ENCODE measurements around the gene SDF2L1. TPM values are rescaled to one million over a fixed set of nuclear protein-coding genes. Genes with fewer than 3 reads are reported as not detected.

Gene SDF2L1
- total RNA-seq, 2 experiments from 2014 or later, result 78.7 to 79.1 TPM

- peaks cover 27% of the 10 kb centered on the region for H3K4me1 Mint-ChIP-seq
- no peaks in the 10 kb centered on the region for H3K27me3 Mint-ChIP-seq
- no peak for DNase-seq
- ATAC-seq, result no peak
- H3K9me3 Mint-ChIP-seq (ENCODE audit: low read depth), result no peaks in the 10 kb centered on the region
- H3K36me3 Mint-ChIP-seq, result peaks cover 16% of the 10 kb centered on the region
- peak overlapping the region; percentile 88 for H3K4me3 Mint-ChIP-seq
- H3K27ac Mint-ChIP-seq, result no peak overlapping the region
- CTCF ChIA-PET, result interaction anchor here (0.8 kb wide), 1 partner anchor 21 kb away, joined by 3 read pairs; the partner anchor contains the start of gene YDJC
Measured at GRCh38 chr22:21650280-21650679, 8.2 kb downstream of the SDF2L1 start.

GRCh38 chr22:21650823-21651520, 8.9 kb downstream of the SDF2L1 start:
- H3K27me3 Mint-ChIP-seq, result no peaks in the 10 kb centered on the region
- H3K9me3 Mint-ChIP-seq (ENCODE audit: low read depth), result no peaks in the 10 kb centered on the region
- H3K36me3 Mint-ChIP-seq, result peaks cover 14% of the 10 kb centered on the region
- peak overlapping the region; percentile 87 for H3K27ac Mint-ChIP-seq
- no peak for DNase-seq
- peaks cover 28% of the 10 kb centered on the region for H3K4me1 Mint-ChIP-seq
- H3K4me3 Mint-ChIP-seq, result peak overlapping the region; percentile 88
- peak; percentile 7 for ATAC-seq
- CTCF ChIA-PET, result interaction anchor here (0.9 to 3.2 kb wide), 3 partner anchors 9 to 21 kb away, joined by 3 to 44 read pairs (median 28); partner anchors contain the start of genes SDF2L1 and YDJC

- CTCF ChIA-PET, result interaction anchor here (0.9 to 3.2 kb wide), 4 partner anchors 9 to 22 kb away, joined by 3 to 44 read pairs (median 16); partner anchors contain the start of genes CCDC116, SDF2L1 and YDJC
- H3K36me3 Mint-ChIP-seq, result peaks cover 14% of the 10 kb centered on the region
- no peaks in the 10 kb centered on the region for H3K27me3 Mint-ChIP-seq
- ATAC-seq, result peak; percentile 35
- peaks cover 31% of the 10 kb centered on the region for H3K4me1 Mint-ChIP-seq
- DNase-seq, result peak; percentile 52
- no peaks in the 10 kb centered on the region for H3K9me3 Mint-ChIP-seq (ENCODE audit: low read depth)
- H3K27ac Mint-ChIP-seq, result peak overlapping the region; percentile 87
- H3K4me3 Mint-ChIP-seq, result peak overlapping the region; percentile 88
Measured at GRCh38 chr22:21651521-21652009, 9.5 kb downstream of the SDF2L1 start.

- Mint-ChIP-seq H3K27me3 (no peaks in the 10 kb centered on the region), H3K4me1 (peaks cover 32% of the 10 kb centered on the region), H3K9me3 (ENCODE audit: low read depth) (no peaks in the 10 kb centered on the region), H3K4me3 (peak overlapping the region; percentile 88), H3K27ac (peak overlapping the region; percentile 87), H3K36me3 (peaks cover 11% of the 10 kb centered on the region)
- peak; percentile 94 for DNase-seq
- peak; percentile 99 for ATAC-seq
- CTCF ChIA-PET, result interaction anchor here (1.0 to 3.2 kb wide), 4 partner anchors 10 to 22 kb away, joined by 4 to 44 read pairs (median 16); partner anchors contain the start of genes CCDC116, SDF2L1 and YDJC
Measured at GRCh38 chr22:21652010-21652546, 10.0 kb downstream of the SDF2L1 start.

GRCh38 chr22:21652547-21653545, 10.7 kb downstream of the SDF2L1 start:
- CTCF ChIA-PET, result interaction anchor here (0.9 to 3.2 kb wide), 5 partner anchors 11 to 23 kb away, joined by 4 to 44 read pairs (median 5); partner anchors contain the start of genes CCDC116, PPIL2, SDF2L1 and YDJC

GRCh38 chr22:21657020-21657359, 14.9 kb downstream of the SDF2L1 start:
- CTCF ChIA-PET, result interaction anchor here (0.9 to 2.1 kb wide), 5 partner anchors 10 to 295 kb away, joined by 3 to 11 read pairs (median 6); partner anchors contain the start of genes PPM1F, SDF2L1 and YDJC
- peak overlapping the region; percentile 59 for H3K4me3 Mint-ChIP-seq
- H3K4me1 Mint-ChIP-seq, result peaks cover 25% of the 10 kb centered on the region
- DNase-seq (no peak), ATAC-seq (no peak)
- peak overlapping the region; percentile 82 for H3K27ac Mint-ChIP-seq
- H3K9me3 Mint-ChIP-seq (ENCODE audit: low read depth), result no peaks in the 10 kb centered on the region
- H3K36me3 Mint-ChIP-seq, result peaks cover 5% of the 10 kb centered on the region
- H3K27me3 Mint-ChIP-seq, result no peaks in the 10 kb centered on the region

More at GRCh38 chr22:21652547-21653545, 10.7 kb downstream of the SDF2L1 start:
- ATAC-seq, result no peak
- DNase-seq, result no peak
- peaks cover 34% of the 10 kb centered on the region for H3K4me1 Mint-ChIP-seq
- H3K36me3 Mint-ChIP-seq, result peaks cover 11% of the 10 kb centered on the region
- peak overlapping the region; percentile 88 for H3K4me3 Mint-ChIP-seq
- H3K27me3 Mint-ChIP-seq, result no peaks in the 10 kb centered on the region
- H3K9me3 Mint-ChIP-seq (ENCODE audit: low read depth), result no peaks in the 10 kb centered on the region
- peak overlapping the region; percentile 87 for H3K27ac Mint-ChIP-seq

- Mint-ChIP-seq H3K4me1 (peaks cover 25% of the 10 kb centered on the region), H3K9me3 (ENCODE audit: low read depth) (no peaks in the 10 kb centered on the region), H3K27me3 (no peaks in the 10 kb centered on the region), H3K4me3 (peak overlapping the region; percentile 80), H3K36me3 (peaks cover 5% of the 10 kb centered on the region), H3K27ac (peak overlapping the region; percentile 82)
- CTCF ChIA-PET, result interaction anchor here (0.9 to 3.4 kb wide), 11 partner anchors 9 to 295 kb away, joined by 3 to 17 read pairs (median 6); partner anchors contain the start of genes PPM1F, SDF2L1 and YDJC
- DNase-seq, result peak; percentile 85
- peak; percentile 96 for ATAC-seq
Measured at GRCh38 chr22:21657360-21658032, 15.4 kb downstream of the SDF2L1 start.

GRCh38 chr22:21659864-21660525, 17.9 kb downstream of the SDF2L1 start:
- CTCF ChIA-PET, result interaction anchor here (0.8 to 3.4 kb wide), 3 partner anchors 8 to 18 kb away, joined by 3 to 17 read pairs (median 11); partner anchors contain the start of gene SDF2L1
- no peaks in the 10 kb centered on the region for H3K27me3 Mint-ChIP-seq

GRCh38 chr22:21660904-21661303, 18.8 kb downstream of the SDF2L1 start:
- H3K4me3 Mint-ChIP-seq, result no peak overlapping the region
- CTCF ChIA-PET, result interaction anchor here (3.2 to 3.4 kb wide), 2 partner anchors 15 to 19 kb away, joined by 11 to 17 read pairs; partner anchors contain the start of gene SDF2L1
- peaks cover 29% of the 10 kb centered on the region for H3K4me1 Mint-ChIP-seq
- H3K27me3 Mint-ChIP-seq, result no peaks in the 10 kb centered on the region
- H3K27ac Mint-ChIP-seq, result no peak overlapping the region
- ATAC-seq (no peak), DNase-seq (no peak)
- H3K9me3 Mint-ChIP-seq (ENCODE audit: low read depth), result no peaks in the 10 kb centered on the region
- H3K36me3 Mint-ChIP-seq, result peaks cover 3% of the 10 kb centered on the region

More at GRCh38 chr22:21659864-21660525, 17.9 kb downstream of the SDF2L1 start:
- DNase-seq, result no peak
- no peak overlapping the region for H3K4me3 Mint-ChIP-seq
- no peak for ATAC-seq
- peaks cover 3% of the 10 kb centered on the region for H3K36me3 Mint-ChIP-seq
- no peak overlapping the region for H3K27ac Mint-ChIP-seq
- no peaks in the 10 kb centered on the region for H3K9me3 Mint-ChIP-seq (ENCODE audit: low read depth)
- H3K4me1 Mint-ChIP-seq, result peaks cover 23% of the 10 kb centered on the region

- H3K4me3 Mint-ChIP-seq, result no peak overlapping the region
Measured at GRCh38 chr22:21661991-21662390, 19.9 kb downstream of the SDF2L1 start.

GRCh38 chr22:21663738-21664137, 21.6 kb downstream of the SDF2L1 start:
- DNase-seq, result no peak
- Mint-ChIP-seq H3K4me1 (peaks cover 22% of the 10 kb centered on the region), H3K4me3 (no peak overlapping the region), H3K36me3 (peaks cover 2% of the 10 kb centered on the region), H3K27ac (no peak overlapping the region), H3K9me3 (ENCODE audit: low read depth) (no peaks in the 10 kb centered on the region), H3K27me3 (no peaks in the 10 kb centered on the region)
- CTCF ChIA-PET, result interaction anchor here (0.8 kb wide), 1 partner anchor 21 kb away, joined by 3 read pairs; the partner anchor contains the start of gene SDF2L1
- ATAC-seq, result no peak

More at GRCh38 chr22:21661991-21662390, 19.9 kb downstream of the SDF2L1 start:
- Mint-ChIP-seq H3K9me3 (ENCODE audit: low read depth) (no peaks in the 10 kb centered on the region), H3K27ac (no peak overlapping the region), H3K27me3 (no peaks in the 10 kb centered on the region), H3K36me3 (no peaks in the 10 kb centered on the region), H3K4me1 (peaks cover 21% of the 10 kb centered on the region)
- CTCF ChIA-PET, result no interaction called here
- DNase-seq (no peak), ATAC-seq (no peak)

Measured in activated CD8-positive, alpha-beta memory T cell treated with anti-CD3 and anti-CD28 coated beads, Interleukin-2, amount 10 ng/mL, durations not matched to agents 7 days and 5 days (primary cell).